NCI-H82 treated with DMSO at 0.1 percent for 48 hours (cell line): ENCODE results near the gene SYNDIG1.

Source experiments
- DNase-seq: peaks from one replicate; lab custom pipeline; 2025; ENCODE audit not compliant: unreplicated experiment; lab: John Stamatoyannopoulos, UW

The SYNDIG1 gene

DNA sequence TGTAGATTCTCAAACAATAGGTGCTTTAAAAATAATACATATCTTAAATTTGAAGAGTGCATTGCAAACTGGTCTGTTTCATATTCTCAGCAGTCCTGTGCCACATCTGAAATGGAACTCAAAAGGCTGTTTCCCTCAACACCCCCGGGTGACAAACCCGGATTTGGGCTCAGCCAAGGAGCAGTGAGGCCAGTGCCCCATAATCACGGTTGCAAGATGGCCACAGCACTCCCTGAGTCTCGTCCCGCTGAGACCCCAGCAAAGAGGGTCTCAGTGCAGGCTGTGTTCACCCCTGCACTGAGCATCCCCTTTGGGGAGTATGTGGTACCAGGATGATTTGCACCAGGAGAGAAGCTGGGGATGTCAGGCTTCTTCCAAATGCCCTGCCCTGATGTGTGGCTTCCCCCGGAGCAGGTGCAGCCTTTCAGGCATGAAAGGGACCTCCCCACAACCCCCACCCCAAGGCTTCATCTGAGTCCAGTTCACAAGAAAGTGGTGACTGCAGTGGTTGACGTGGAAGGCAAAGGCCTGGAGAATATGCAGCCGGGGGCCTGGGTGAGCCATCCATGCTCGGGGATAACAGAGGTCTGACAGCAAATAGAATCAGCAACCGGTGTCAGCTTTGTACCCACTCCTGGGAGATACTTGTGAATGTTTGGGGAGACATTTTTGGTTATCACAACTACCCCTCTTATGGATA, 202.9 kb downstream of the SYNDIG1 start:
- DNase-seq: no peak

DNA sequence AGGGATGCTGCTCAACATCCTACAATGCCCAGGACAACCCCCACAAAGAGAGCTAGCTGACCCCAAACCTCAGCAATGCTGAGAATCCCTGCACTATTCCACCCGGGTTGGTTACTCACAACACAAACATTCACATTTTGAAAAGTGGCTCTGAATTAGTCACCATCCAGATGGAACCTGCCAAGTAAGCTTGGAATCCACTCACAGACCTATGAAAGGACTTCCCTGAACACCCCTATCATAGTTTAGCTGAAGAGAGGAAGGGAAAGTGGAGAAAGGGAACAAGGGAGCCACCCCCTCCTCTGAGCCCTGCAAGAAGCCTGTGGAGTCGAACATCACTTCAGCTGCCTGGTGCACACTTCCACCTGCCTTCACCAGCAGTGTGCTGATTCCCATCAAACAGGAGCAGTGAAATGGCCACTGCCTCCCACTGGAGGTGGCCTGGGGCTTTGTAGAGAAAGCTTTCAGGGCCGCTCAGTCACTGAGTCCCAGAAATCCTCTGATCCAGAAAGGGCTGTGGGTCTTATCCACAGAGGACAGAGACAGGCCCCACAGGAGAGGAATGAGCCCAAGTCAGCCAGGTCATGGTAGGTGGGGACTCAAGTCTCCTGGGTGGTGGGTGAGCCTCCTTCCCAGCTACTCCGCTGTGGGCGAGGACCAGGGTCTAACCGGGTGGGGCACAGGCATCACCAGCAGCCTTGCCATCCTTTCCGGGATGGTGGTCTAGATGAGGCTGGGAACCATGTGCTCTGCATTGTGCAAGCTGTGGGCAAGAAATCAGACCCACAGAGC, 203.7 kb downstream of the SYNDIG1 start:
- DNase-seq: no peak

DNA sequence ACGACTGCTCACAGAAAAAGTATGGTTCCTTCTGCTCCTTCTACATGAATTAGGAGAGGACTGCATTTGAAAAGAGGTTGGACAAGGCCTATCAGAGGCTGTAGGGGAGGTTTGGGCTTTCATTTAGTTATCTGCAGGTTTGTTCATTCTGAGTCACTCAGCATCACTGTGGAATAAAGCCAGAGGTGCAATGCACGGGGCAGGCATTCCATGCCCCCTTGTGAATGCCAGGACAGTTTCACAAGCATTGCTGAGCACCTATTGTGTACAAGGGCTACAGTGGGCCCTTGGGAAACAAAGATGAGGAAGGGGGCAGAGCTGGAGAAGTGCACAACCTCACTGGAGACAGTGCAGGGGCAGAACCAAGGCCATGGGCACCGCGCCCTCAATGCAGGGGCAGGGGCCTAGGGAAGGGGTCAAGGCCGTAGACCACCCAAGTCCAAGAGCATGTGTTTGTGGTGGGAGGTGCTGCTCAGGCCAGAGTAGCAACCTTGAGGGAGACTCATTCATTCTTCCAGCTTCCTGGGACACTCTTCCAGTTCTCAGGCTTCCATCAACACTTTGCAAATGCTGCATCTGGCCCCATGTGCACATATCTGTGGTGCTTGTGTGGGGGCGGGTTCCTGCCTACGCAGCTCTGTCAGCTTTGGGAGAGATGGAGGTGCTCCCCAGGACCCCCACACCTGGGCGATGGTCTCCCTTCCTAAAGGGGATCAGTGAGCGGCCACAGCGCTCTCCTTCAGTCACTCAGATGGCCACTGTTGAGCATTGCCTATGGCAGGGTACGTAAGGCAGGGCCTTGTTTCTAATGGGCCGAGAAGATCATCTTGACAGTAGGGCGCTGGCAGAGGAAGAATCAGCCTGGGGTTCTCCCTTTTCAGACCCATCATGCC, 204.5 kb downstream of the SYNDIG1 start:
- DNase-seq: no peak

DNA sequence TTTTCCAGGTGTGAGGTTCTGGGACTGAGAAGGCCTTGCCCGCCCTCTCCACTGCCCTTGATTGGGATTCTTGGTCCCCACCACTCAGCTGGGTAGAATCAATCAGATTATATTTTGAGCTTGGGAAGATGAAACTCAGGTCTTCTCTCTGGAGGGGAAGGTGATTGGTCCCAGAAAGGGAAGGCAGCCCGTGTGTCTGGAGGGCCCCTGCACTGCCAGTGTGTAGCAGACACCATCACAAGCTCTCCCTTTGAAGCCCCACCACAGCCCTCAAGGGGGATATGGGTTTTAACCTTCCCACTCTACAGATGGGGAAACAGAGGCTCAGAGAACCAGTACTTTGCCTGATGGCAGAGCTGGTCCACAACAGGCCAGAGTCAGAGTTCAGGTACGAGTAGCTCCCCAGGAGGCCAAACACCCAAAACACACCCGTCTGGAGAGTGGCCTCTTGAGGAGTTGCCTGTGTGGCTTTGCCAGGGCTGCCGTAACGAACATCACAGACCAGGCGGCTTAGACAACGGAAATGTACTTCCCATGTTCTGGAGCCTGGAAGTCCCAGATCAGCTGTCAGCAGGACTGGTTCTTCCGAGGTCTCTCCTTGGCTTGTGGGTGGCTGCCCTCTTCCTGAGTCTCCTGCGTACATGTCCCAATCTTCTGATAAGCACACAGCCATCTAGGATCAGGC, 205.6 kb downstream of the SYNDIG1 start:
- no peak for DNase-seq

DNA sequence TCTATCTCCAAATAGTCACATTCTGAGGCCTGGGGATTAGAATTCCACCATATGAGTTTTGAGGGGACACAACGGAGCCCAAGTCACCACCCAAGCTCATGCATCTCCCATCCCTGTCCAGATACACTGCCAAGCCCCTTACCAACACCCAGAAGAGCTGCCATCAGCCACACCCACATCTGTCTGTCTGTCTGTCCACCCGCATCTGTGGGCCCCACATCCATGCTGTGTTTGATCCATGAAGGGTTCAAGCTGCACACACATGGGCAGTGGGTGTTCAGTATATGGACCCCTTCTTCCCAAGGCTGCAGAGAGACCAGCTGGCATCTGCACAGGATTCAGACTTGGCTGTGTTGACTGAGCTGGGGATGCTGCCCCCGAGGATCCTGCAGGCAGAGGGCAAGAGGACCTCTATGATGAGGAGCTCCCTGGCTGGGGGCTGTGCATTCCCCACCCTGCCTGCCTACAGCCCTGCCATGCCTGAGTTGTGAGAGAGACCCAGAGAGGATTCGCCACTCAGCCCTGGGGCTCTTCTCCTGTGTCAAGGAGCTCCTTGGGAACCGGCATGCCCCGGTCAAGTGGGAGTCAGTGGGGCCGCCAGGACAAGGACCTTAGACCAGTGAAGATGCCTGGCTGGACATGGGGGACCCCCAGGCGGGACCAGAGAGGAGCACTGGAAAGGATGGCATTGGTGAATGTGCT, 206.4 kb downstream of the SYNDIG1 start:
- DNase-seq: no peak

DNA sequence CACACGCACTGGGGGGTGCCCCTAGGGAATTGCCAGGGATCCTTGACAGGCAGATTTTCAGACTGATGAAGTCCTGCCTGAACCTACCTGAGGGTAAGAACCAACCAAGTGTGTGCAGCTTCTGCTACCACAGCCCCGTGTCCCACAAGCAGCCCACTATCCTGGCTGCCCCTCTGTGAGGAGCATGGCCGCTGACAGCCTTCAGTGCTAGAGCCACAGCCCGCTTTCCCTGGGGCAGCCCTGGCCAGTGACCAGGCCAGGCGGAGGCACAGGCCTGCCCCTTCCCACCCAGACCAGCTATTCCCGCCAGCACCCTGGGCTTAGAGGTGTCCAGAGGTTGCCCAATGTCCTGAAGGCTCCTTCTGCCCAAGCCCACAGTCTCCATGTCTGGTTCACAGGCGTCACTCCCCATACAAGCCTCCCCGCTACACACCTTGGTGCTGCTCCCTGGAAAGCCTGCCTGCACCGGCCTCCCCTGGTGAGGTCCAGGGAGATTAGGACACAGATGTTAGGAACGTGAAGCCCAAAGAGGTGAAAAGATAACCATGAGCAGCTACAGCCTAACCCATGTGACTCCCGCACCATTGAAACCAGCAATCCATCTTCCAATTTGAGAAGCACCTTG, 207.0 kb downstream of the SYNDIG1 start:
- DNase-seq: no peak

DNA sequence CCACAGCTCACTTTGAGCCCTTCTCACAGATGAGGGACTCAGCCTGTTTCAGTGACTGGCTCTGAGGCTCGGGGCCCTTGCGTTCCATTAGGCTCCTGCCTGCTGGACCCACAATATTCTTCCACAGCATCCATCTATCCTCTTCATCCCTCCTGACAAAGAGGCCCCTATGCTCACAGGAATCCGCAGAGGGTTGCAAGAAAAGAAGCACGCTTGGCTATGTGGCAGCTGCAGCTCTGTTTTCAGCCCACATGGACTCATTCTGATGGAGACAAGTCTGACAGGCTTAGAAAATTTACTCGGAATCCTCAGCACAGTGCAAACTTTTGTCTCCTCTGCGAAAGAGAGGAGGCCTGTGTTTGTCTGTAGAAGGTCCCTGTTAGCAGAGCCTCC, 207.5 kb downstream of the SYNDIG1 start:
- DNase-seq: no peak

DNA sequence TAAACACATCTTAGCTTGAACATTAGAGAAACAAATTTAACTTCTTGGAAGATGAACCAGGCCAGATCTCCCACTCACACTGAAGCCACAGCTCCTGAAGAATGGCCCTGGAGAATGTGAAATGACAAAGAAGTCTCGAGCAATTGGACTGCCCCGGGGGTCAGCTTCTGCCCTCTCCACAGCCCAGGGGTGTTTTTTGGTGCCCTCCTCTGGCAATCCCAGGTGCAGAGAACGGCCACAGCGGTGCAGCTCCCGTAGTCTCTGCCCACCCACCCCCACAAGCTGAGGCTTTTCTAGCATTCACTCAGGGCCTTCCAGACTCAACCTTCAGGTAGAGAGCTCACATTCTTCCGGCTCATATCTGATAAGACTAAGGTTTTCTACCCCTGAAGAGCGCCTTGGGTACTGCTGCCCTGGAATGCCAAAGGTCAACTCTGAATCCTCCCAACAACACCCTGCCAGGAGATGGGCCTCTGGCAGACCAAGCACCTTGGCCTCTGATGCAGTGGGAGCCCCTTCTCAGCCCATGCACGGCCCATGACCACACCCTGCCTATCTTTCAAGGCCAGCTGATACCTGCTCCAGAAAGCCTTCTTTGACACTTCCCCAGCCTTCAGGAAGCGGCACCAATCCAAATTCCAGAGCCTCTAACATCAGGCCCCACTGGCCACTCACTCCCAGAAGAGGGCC, 208.3 kb downstream of the SYNDIG1 start:
- DNase-seq: no peak

DNA sequence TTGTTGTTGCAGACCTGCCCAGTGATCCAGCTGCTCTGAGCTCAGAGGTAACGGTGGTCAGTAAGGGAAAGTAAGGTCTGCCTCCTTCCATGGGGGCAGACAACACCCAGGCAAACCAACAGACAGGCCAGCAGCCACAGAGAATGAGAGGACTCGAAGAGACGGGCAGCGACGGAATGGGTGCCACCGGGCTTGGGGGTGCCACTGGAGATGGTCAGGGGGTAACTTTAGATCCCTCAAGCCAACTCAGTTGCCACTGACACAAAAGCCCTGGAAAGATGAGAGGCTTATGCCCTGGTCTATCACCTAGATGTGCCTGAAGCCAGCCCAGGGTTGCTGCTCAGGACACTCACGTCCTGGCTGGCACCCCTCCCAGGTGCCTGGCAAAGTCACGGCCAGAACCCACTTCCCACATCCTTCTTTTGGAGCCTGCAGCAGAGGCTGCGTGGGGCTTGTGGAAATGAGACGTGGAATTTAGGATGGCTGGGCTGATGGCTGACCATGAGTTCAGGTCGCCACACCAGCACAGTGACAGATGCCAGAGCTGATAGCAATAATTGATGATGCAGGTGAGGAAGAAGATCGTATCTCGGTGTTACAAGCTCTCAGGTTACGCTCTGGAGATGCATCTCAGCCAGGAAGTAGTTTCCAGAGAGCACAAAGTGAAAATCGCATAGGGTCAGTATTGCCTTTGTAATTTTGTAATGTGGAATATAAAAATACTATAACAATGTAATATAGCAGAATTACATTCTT, 209.1 kb downstream of the SYNDIG1 start:
- no peak for DNase-seq

DNA sequence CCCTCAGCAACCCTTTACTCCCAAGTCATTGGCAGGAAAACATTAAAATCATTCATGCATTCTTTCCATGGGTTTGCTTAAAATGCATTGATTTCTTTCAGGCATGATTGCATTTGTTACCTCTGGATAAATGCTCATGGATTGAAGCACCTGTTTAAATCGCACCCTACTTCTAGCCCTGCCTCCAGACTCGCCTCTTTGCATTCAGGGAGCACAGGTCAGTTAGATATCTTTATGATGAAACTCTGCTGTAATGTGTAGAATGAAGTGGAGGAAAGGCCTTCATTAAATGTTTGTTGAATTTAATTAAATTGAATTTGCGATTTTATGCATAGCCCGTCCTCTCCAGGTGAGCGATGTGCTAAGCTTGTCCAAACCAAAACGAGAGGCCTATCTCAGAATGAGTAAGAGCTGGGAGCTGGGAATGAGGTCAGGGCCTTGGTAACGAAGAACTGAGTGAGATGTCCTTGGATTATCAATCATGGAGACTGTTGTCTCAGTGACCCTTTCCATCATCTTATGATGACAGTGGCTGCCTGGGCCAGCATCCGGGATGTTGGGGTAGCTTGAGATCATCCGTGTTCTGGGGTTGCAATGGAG, 210.1 kb downstream of the SYNDIG1 start:
- DNase-seq: no peak

DNA sequence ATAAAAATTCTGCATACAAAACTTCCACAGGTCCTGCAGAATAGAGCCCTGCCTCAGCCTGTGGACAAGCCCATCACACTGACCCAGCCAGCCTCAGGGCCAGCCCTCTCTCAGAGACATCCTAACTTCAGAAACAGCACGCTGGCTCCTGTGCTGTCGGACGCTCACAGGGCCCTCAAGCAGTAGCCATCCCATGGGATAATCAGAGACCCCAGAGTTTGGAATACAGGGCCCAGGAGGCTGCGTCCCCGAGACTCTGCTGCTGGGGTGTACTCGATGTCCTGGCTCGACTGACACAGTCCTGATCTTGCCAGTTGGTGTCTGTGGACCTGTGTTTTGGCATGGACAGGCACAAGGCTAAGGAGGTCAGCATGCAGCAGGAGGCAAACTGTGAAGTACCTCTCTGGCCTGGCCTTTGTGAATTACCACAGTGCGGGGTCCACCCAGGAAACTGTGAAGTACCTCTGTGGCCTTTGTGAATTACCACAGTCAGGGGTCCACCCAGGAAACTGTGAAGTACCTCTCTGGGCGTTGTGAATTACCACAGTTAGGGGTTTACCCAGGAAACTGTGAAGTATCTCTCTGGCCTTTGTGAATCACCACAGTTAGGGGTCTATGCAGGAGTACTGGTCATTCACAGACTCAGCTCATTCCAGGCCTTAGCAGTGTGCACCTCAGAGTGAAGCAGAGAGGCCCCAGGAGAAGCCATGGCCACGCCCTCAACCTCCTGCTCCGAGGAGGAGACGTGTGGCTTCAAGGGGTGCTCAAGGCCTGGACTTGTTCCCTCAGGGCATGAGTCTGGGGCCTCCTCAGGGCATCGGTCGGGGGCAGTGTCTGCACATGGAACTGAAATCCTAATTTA, 212.4 kb downstream of the SYNDIG1 start:
- no peak for DNase-seq

DNA sequence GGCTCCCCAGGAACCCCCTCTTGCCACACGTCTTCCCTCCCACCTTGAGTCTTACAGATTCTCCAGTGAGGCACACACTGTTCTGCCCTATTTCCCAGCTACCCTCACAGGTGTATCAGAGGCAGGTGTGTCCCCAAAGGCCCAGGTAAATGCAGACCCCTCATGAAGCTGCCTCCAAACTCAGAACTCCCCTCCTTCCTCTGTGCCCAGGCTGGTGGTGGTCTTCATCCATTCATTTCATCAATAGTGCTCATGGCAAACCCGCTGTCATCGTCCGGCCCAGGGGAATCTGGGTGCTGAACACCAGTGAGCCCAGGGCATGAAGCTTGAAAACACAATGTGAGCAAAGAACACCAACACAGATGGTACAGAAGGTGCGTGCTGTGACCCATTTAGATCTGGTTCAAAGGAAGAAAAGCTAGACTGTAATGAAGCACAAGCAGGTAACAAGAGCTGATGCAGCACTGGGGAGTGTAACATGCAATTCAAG, 213.1 kb downstream of the SYNDIG1 start:
- DNase-seq: no peak

DNA sequence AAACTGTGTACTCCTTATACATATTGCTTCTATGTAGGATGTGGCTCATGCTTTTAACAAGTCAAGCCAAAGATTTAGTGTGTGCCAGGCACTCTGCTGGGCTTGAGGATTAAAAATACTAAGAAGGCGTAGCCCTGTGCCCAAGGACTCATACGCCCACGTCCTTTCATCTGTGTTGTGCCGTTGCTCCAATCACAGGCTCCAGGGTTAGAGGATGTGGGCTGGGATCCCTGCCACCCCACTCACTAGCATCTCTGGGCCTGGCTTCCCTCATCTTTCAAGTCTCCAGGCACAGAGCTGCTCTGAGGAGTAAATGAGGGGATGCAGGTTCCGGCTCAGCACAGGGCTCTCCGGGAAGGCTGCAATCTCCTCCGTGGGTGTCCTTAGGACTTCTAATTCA, 214.2 kb downstream of the SYNDIG1 start:
- no peak for DNase-seq

DNA sequence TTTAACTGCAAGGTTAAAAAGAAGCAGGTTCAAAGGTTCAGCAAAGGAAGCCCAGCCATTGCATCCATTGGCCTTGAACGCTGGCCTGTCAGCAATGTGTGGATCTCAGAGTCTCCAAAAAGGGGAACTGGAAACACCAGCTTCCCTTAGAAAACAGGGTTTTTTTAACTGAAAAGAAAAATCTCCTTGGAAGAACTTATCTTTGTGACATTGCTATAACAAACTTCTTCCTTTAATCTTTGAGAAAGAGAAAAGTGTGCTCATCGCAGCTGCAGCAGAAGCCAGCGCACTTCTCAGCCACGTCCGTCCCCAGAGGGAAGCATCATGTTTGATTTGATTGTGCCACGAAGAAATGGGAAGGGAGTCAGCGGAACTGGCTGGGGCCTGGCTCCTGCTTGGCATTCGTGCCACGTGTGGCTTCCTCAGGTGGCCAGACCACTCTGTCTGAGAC, 215.0 kb downstream of the SYNDIG1 start:
- DNase-seq: no peak

DNA sequence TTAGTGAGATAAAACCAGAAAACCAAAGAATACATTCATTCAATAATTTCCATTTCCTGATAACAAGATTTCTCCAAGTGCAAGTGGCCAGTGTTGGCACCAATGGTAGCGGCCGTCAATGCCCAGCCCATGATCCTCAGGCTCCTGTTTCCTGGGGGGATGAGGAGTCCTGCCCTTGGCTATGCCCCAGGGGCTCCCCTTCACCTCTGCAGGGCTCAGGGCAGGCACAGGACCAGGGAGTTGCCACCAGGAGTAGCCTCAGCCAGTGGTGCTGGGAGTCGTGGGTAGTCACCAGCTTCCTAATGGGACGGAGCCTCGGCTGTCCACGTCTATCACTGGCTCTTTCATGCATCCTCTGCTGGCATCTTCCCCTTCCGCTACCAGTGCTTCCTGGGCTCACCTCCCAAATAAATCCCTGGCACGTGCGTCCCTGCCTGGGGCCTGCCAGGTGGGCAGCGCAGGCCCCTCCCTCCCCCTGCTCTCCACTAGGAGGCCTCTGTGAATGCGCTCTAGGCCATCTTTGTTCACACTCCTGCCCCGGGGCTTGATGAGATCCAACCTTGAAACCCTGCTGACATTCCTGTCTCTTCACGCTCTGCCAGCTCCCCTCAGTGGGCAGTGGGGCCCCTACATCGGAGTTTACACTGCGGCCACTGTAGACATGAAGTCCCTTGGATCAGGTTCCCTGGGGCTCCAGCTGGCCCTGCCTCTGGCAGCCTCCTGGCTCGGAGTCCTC, 215.7 kb downstream of the SYNDIG1 start:
- no peak for DNase-seq

DNA sequence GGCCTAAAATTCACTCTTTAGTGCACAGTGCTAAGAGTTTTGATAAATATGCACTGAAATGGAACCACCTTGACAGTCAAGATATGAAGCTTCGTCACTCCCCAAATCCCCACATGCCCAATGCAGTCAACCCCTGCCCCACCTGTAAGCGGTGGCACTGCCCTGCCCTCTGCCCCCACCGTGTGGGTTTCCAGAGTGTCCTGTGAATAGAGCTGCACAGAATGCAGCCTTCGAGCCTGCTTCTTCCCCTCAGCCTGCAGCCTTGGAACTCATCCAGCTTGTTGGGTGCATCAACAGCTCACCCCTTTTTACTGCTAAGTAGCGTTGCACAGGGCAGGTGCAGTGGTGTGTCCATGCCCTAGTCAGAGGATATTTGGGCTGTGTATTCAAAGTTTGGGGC, 216.3 kb downstream of the SYNDIG1 start:
- no peak for DNase-seq
